HepG2 (cell line): ENCODE results near the gene TMEM50B. TPM values are rescaled to one million over a fixed set of nuclear protein-coding genes. Genes with fewer than 3 reads are reported as not detected.

Experiments
- ATAC-seq: fragments of 200-7000 bp; cut with Tn5 transposase; 3 replicates; pipeline ENCODE4 v1.9.1; 2020; ENCODE audit warnings: mild to moderate bottlenecking, moderate library complexity
- BruUV-seq: library from RNA; stranded (reverse); fragments of 400-500 nt; replicated peaks from 2 replicates; lab custom pipeline; 2021; lab: Mats Ljungman, UMichigan
- CTCF ChIA-PET: fragments of 300-600 bp; formaldehyde crosslinking; extraction: SDS; loops from one replicate; lab custom pipeline; 2021; ENCODE audit warnings: low total read pairs, inconsistent platforms, low intra/inter-chr PET ratio; lab: Yijun Ruan, JAX
- POLR2A ChIA-PET: fragments of 350-600 bp; sonication (Branson Sonifier 250); formaldehyde crosslinking; loops from one replicate; lab custom pipeline; 2020; ENCODE audit warnings: antibody characterized with exemption, inconsistent platforms; lab: Yijun Ruan, JAX
- DNase-seq: peaks from one replicate; pipeline ENCODE4 v3.0.0-alpha.2; 2015; ENCODE audit warnings: low spot score
- FAIRE-seq: peaks from 3 replicates; lab custom pipeline; 2011; peaks lifted over from hg19 to GRCh38; lab: Jason Lieb, UNC
- H2AFZ ChIP-seq: one replicate; pipeline ENCODE4 v1.6.1; 2011; ENCODE audit warnings: low read length, inconsistent platforms
- H3K27ac ChIP-seq: fragments of 300-600 bp; 3 replicates; pipeline ENCODE4 v1.8.0; 2011; ENCODE audit warnings: mixed run types, mild to moderate bottlenecking, mixed read lengths, low read length, inconsistent platforms; ENCODE audit not compliant: insufficient read depth; ENCODE audit errors: extremely low read length
- H3K27me3 ChIP-seq, 2 experiments: fragments of 200-600 bp in 1 of 2; 2 replicates in 1 of 2; 3 replicates in 1 of 2; pipeline versions ENCODE4 v1.6.0 to v1.8.0; 2011; ENCODE audit warnings: low read length in 2 of 2, mild to moderate bottlenecking in 2 of 2, moderate library complexity in 2 of 2, inconsistent platforms in 1 of 2; ENCODE audit not compliant: insufficient read depth in 2 of 2, control insufficient read depth in 1 of 2
- H3K36me3 ChIP-seq, 2 experiments: fragments of 200-600 bp in 1 of 2; replicated peaks in 1 of 2; 2 replicates in 1 of 2; 3 replicates in 1 of 2; pipeline versions ENCODE4 v1.5.1 to v1.8.0; 2011; ENCODE audit warnings: low read length in 2 of 2, inconsistent platforms in 1 of 2; ENCODE audit not compliant: insufficient read depth in 2 of 2, control insufficient read depth in 1 of 2
- H3K4me1 ChIP-seq: 2 replicates; pipeline ENCODE4 v1.5.1; 2012; ENCODE audit warnings: low read length, inconsistent platforms; ENCODE audit not compliant: insufficient read depth
- H3K4me2 ChIP-seq: 2 replicates; pipeline ENCODE4 v1.6.0; 2011; ENCODE audit warnings: low read depth, low read length, inconsistent platforms
- H3K4me3 ChIP-seq, 3 experiments: fragments of 200-600 bp in 1 of 3; sonication (generic), shearing (Covaris generic) in 1 of 3; replicated peaks in 1 of 3; 2 replicates each; pipeline ENCODE4 v1.5.1; 2011 to 2016; ENCODE audit warnings: low read length in 3 of 3, inconsistent platforms in 2 of 3, low read depth in 2 of 3, mild to moderate bottlenecking in 2 of 3, control low read depth in 1 of 3, mixed read lengths in 1 of 3; ENCODE audit not compliant: insufficient read depth in 1 of 3
- H3K79me2 ChIP-seq: one replicate; pipeline ENCODE4 v1.6.1; 2011; ENCODE audit warnings: low read length, inconsistent platforms; ENCODE audit not compliant: insufficient read depth
- H3K9ac ChIP-seq: 2 replicates; pipeline ENCODE4 v1.6.0; 2011; ENCODE audit warnings: mild to moderate bottlenecking, low read depth, low read length, inconsistent platforms; ENCODE audit not compliant: insufficient read depth
- H3K9me3 ChIP-seq: 2 replicates; pipeline ENCODE4 v1.5.1; 2012; ENCODE audit warnings: mild to moderate bottlenecking, low read length
- H4K20me1 ChIP-seq: 2 replicates; pipeline ENCODE4 v1.6.0; 2011; ENCODE audit warnings: inconsistent platforms, mild to moderate bottlenecking, low read length, moderate library complexity; ENCODE audit not compliant: insufficient read depth
- EHMT2 ChIP-seq: fragments of 200-600 bp; sonication (generic); IDR thresholded peaks from 2 replicates; pipeline ENCODE4 v1.7.0; 2017; ENCODE audit warnings: antibody characterized with exemption, low read depth, low read length, borderline replicate concordance
- ETV6 ChIP-seq: sonication (generic); formaldehyde crosslinking; conservative IDR thresholded peaks from 2 replicates; pipeline ENCODE4 v1.4.0; 2020; ENCODE audit warnings: missing genetic modification reagents
- FOSL2 ChIP-seq: sonication (generic); formaldehyde crosslinking; IDR thresholded peaks from 2 replicates; pipeline ENCODE4 v1.4.0; 2020; ENCODE audit warnings: missing genetic modification reagents
- KLF12 ChIP-seq: sonication (generic); formaldehyde crosslinking; IDR thresholded peaks from 2 replicates; pipeline ENCODE4 v1.4.0; 2020; ENCODE audit warnings: missing genetic modification reagents, borderline replicate concordance
- KMT2A ChIP-seq: sonication (generic); formaldehyde crosslinking; IDR thresholded peaks from 2 replicates; pipeline ENCODE4 v1.4.0; 2020; ENCODE audit warnings: missing genetic modification reagents
- POGZ ChIP-seq: sonication (generic); formaldehyde crosslinking; IDR thresholded peaks from 2 replicates; pipeline ENCODE4 v1.4.0; 2020; ENCODE audit warnings: mild to moderate bottlenecking, missing genetic modification reagents
- POLR2AphosphoS2 ChIP-seq: IDR thresholded peaks from 2 replicates; pipeline ENCODE4 v1.6.1; 2011; ENCODE audit warnings: low read depth, low read length, improper control_type of control experiment
- SAP130 ChIP-seq: IDR thresholded peaks from 2 replicates; pipeline ENCODE4 v1.6.1; 2016; ENCODE audit warnings: low read depth
- SCMH1 ChIP-seq: sonication (generic); formaldehyde crosslinking; IDR thresholded peaks from 2 replicates; pipeline ENCODE4 v1.9.0; 2021; ENCODE audit warnings: missing genetic modification reagents, mild to moderate bottlenecking, borderline replicate concordance
- TAF1 ChIP-seq: sonication (generic); formaldehyde crosslinking; IDR thresholded peaks from 2 replicates; pipeline ENCODE4 v1.4.0; 2020; ENCODE audit warnings: missing genetic modification reagents
- ZBTB42 ChIP-seq: sonication (generic); formaldehyde crosslinking; IDR thresholded peaks from 2 replicates; pipeline ENCODE4 v1.5.0; 2020; ENCODE audit warnings: mild to moderate bottlenecking, missing genetic modification reagents
- ZNF3 ChIP-seq: IDR thresholded peaks from 2 replicates; pipeline ENCODE4 v1.7.0; 2017; ENCODE audit warnings: inconsistent platforms
- ZNF335 ChIP-seq: sonication (generic); formaldehyde crosslinking; IDR thresholded peaks from 2 replicates; pipeline ENCODE4 v1.4.0; 2020; ENCODE audit warnings: missing genetic modification reagents
- ZNF337 ChIP-seq: sonication (generic); formaldehyde crosslinking; IDR thresholded peaks from 2 replicates; pipeline ENCODE4 v1.5.1; 2020; ENCODE audit warnings: missing genetic modification reagents, low read depth, mild to moderate bottlenecking, borderline replicate concordance
- WGBS: methylation state at CpG from one replicate; pipeline ENCODE4 v1.1.6; 2017; ENCODE audit warnings: low lambda C conversion rate; 5-methylcytosine and 5-hydroxymethylcytosine counted together
- in situ Hi-C: cut with HindIII; loops from 2 replicates; pipeline ENCODE4 v1.10.0; 2017; ENCODE audit warnings: low pct_unique_long_range_greater_than_20kb; ENCODE audit not compliant: extremely low pct_ligation_motif_present
- intact Hi-C: fragments of 100-400 bp; cut with micrococcal nuclease; formaldehyde crosslinking; loops from one replicate; pipeline ENCODE4 v1.10.0; 2022; ENCODE audit not compliant: unreplicated experiment
- polyA plus RNA-seq, 8 experiments: library from polyadenylated mRNA; depleted of rRNA in 3 of 8; stranded (reverse) in 7 of 8; unstranded in 1 of 8; fragments of >200 nt; fragmentation: Illumina TruSeq in 4 of 8; extraction: Trizol in 4 of 8; gene quantifications; 2 replicates each; pipeline versions ENCODE4 v1.2.1 to v1.2.3, GENCODE V29; 2011 to 2016; ENCODE audit warnings: low read depth in 4 of 8, missing spikeins in 1 of 8, mixed read lengths in 1 of 8; ENCODE audit not compliant: insufficient read depth in 1 of 8
- total RNA-seq, 5 experiments: library from RNA; depleted of rRNA; stranded (reverse); fragments of >200 nt; fragmentation: Illumina TruSeq; extraction: Trizol; gene quantifications; 2 replicates each; pipeline ENCODE4 v1.2.3, GENCODE V29; 2016; ENCODE audit warnings: low read depth in 1 of 5
- TF ChIP-seq, protein P1 (sequence below): IDR thresholded peaks from 2 replicates; pipeline ENCODE4 v1.6.1; 2016; ENCODE audit warnings: low read depth, control low read depth
- TF ChIP-seq, protein P2 (sequence below): sonication (generic); formaldehyde crosslinking; IDR thresholded peaks from 2 replicates; pipeline ENCODE4 v1.8.1; 2022; ENCODE audit warnings: low read depth, mild to moderate bottlenecking, missing genetic modification reagents

TMEM50B gene
- total and polyA plus RNA-seq, 2 of the 13 experiments (the other 11 are each of a cell fraction or from before 2014, with no cell fraction given) = 29.9 to 46.3 TPM

GRCh38 chr21:33434770-33435360 is 44.9 kb downstream of the TMEM50B start:
- Histone ChIP-seq H3K79me2 (no peaks in the 10 kb centered on the region), H3K27ac (no peak overlapping the region), H3K4me2 (no peak overlapping the region), H2AFZ (no peak overlapping the region), H3K27me3 (no peaks in the 10 kb centered on the region), H4K20me1 (no peaks in the 10 kb centered on the region), H3K9ac (no peak overlapping the region), H3K4me1 (no peaks in the 10 kb centered on the region), H3K4me3 (no peak overlapping the region), H3K9me3 (no peaks in the 10 kb centered on the region), H3K36me3 (peaks cover 19 to 64% of the 10 kb centered on the region in 2 experiments)
- BruUV-seq = no TSS peak
- intact Hi-C loops (no loop called here), in situ Hi-C loops (no loop called here)
- no peak for DNase-seq
- ATAC-seq = no peak
- ChIA-PET POLR2A (interaction anchor here (0.6 to 1.1 kb wide), 3 partner anchors 22 to 463 kb away, joined by 3 read pairs; no protein-coding TSS in a partner anchor), CTCF (no interaction called here)
- WGBS = 100% methylated on average over 5 of the region's 5 CpGs
- no peak for FAIRE-seq
- TF ChIP-seq SAP130 (CRISPR knock-in tag) (no peak), ZNF335 (CRISPR knock-in tag) (no peak), POGZ (CRISPR knock-in tag) (no peak), SCMH1 (no peak), POLR2AphosphoS2 (no peak), TAF1 (no peak), FOSL2 (CRISPR knock-in tag) (no peak), KMT2A (CRISPR knock-in tag) (no peak), ZNF337 (CRISPR knock-in tag) (no peak), ETV6 (CRISPR knock-in tag) (no peak), ZBTB42 (no peak), KLF12 (no peak), ZNF3 (no peak), EHMT2 (no peak)
- TF ChIP-seq, protein P1, sequence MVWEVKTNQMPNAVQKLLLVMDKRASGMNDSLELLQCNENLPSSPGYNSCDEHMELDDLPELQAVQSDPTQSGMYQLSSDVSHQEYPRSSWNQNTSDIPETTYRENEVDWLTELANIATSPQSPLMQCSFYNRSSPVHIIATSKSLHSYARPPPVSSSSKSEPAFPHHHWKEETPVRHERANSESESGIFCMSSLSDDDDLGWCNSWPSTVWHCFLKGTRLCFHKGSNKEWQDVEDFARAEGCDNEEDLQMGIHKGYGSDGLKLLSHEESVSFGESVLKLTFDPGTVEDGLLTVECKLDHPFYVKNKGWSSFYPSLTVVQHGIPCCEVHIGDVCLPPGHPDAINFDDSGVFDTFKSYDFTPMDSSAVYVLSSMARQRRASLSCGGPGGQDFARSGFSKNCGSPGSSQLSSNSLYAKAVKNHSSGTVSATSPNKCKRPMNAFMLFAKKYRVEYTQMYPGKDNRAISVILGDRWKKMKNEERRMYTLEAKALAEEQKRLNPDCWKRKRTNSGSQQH (CRISPR knock-in tag) = no peak
- TF ChIP-seq, protein P2, sequence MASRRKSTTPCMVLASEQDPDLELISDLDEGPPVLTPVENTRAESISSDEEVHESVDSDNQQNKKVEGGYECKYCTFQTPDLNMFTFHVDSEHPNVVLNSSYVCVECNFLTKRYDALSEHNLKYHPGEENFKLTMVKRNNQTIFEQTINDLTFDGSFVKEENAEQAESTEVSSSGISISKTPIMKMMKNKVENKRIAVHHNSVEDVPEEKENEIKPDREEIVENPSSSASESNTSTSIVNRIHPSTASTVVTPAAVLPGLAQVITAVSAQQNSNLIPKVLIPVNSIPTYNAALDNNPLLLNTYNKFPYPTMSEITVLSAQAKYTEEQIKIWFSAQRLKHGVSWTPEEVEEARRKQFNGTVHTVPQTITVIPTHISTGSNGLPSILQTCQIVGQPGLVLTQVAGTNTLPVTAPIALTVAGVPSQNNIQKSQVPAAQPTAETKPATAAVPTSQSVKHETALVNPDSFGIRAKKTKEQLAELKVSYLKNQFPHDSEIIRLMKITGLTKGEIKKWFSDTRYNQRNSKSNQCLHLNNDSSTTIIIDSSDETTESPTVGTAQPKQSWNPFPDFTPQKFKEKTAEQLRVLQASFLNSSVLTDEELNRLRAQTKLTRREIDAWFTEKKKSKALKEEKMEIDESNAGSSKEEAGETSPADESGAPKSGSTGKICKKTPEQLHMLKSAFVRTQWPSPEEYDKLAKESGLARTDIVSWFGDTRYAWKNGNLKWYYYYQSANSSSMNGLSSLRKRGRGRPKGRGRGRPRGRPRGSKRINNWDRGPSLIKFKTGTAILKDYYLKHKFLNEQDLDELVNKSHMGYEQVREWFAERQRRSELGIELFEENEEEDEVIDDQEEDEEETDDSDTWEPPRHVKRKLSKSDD = no peak
